Sigmoid colon (tissue), 7 donors: ENCODE results near the gene TCF7L1. TPM values are rescaled to one million over a fixed set of nuclear protein-coding genes. Genes with fewer than 3 reads are reported as not detected.

ENCODE experiments used
- DNase-seq: peaks from one replicate; pipeline ENCODE4 v3.0.0-alpha.2; 2019
- H3K27ac ChIP-seq, 4 donors: fragments of 200-600 bp; sonication (generic); one replicate each; pipeline ENCODE4 v1.5.1; 2016 to 2019; ENCODE audit warnings: mild to moderate bottlenecking in 1 of 4
- H3K27me3 ChIP-seq, 3 donors: fragments of 200-600 bp; sonication (generic); one replicate each; pipeline ENCODE4 v1.5.1; 2019; ENCODE audit warnings: mild to moderate bottlenecking in 1 of 3
- H3K36me3 ChIP-seq, 4 donors: fragments of 200-600 bp; sonication (generic); one replicate each; pipeline ENCODE4 v1.5.1; 2016 to 2019
- H3K4me1 ChIP-seq, 4 donors: fragments of 200-600 bp; sonication (generic); one replicate each; pipeline ENCODE4 v1.5.1; 2017 to 2019
- H3K4me3 ChIP-seq, 4 donors: fragments of 200-600 bp; sonication (generic); one replicate each; pipeline ENCODE4 v1.5.1; 2017 to 2019; ENCODE audit warnings: mild to moderate bottlenecking in 2 of 4, moderate library complexity in 1 of 4
- H3K9me3 ChIP-seq, 4 donors: fragments of 200-600 bp in 3 of 4; sonication (generic) in 3 of 4; one replicate each; pipeline versions ENCODE4 v1.5.1 to v1.6.1; 2013 to 2019
- EP300 ChIP-seq, 4 donors: sonication (generic); formaldehyde crosslinking; IDR thresholded peaks; one replicate each; pipeline ENCODE4 v1.6.1; 2017; ENCODE audit warnings: antibody characterized with exemption in 4 of 4
- POLR2A ChIP-seq, 2 donors: fragments of 450-650 bp; IDR thresholded peaks; one replicate each; pipeline ENCODE4 v1.6.1; 2016; ENCODE audit warnings: antibody characterized with exemption in 2 of 2, mild to moderate bottlenecking in 2 of 2, moderate library complexity in 2 of 2
- POLR2AphosphoS5 ChIP-seq, 4 donors: sonication (generic); formaldehyde crosslinking; IDR thresholded peaks; one replicate each; pipeline ENCODE4 v1.6.1; 2017; ENCODE audit warnings: antibody characterized with exemption in 4 of 4
- WGBS, 2 donors: extraction: QIAGEN DNeasy Blood & Tissue Kit; methylation state at CpG; one replicate each; pipeline ENCODE4 v1.1.7; 2013; 5-methylcytosine and 5-hydroxymethylcytosine counted together
- intact Hi-C: fragments of 100-400 bp; cut with DNase I; formaldehyde crosslinking; loops from one replicate; pipeline ENCODE4 v1.15.1; 2023
- polyA plus RNA-seq, 3 donors: library from polyadenylated mRNA; stranded (reverse); fragments of 200-250 nt; gene quantifications; one replicate each; pipeline ENCODE4 v1.2.3, GENCODE V29; 2013
- total RNA-seq, 4 donors: library from RNA; depleted of rRNA; stranded (reverse); fragments of >200 nt; gene quantifications; one replicate each; pipeline ENCODE4 v1.1.0, GENCODE V29; 2016
- TF ChIP-seq, protein P1 (sequence below), 4 experiments: fragments of 450-650 bp in 3 of 4; fragments of 200-600 bp in 1 of 4; IDR thresholded peaks; one replicate each; pipeline ENCODE4 v1.5.1; 2016 to 2019; ENCODE audit warnings: antibody characterized with exemption in 4 of 4, mild to moderate bottlenecking in 3 of 4, moderate library complexity in 2 of 4
- donor health status: healthy with polysubstance abuse.
- donor health status: Bipolar disorder and iron deficiency.
- donor health status: healthy.

The TCF7L1 gene
- total and polyA plus RNA-seq, 7 donors, result 1.2 to 15.2 (median 4.0) TPM

DNA sequence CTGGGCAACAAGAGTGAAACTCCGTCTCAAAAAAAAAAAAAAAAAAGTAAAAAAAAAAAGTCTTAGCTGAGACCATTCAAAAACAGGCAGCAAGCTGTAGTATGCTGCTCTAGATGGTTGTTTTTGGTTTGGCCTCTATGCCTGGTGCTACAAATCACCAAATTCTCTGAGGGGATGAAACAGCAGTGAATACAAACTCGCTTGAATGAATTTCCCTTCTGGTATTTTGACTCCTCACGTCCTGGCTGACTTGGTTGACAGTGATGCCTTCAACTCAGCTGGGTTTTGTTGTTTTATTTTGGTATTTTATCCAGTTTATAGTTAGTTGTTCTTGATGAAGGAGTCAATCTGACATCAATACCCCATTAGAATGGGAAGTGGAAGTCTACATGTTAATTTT lies 3.3 kb upstream of the TCF7L1 start:
- intact Hi-C loops, result loop anchor here (5.0 kb wide), 1 partner anchor 172 kb away; no protein-coding TSS in a partner anchor
- WGBS, 2 donors, result 79 to 84% methylated on average over 3 of the region's 3 CpGs

DNA sequence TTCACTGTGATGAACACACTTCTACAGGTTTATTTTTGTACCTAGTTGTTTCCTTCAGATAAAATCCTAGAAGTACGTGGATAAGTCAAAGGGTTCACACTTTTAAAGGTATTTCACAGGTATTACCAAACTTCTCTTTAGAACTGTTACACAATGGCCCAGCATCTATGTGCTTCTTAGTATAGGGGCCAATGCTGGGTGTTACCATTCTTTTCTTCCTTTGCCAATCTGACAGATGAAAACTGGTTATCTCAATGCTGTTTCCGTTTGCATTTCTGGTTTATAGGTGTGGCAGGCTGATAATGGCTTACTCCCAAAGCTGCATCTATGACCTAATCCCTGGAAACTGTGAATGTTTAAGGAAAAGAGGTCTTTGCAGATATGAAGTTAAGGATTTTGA lies 2.8 kb upstream of the TCF7L1 start:
- no peaks in the 10 kb centered on the region for H3K9me3 ChIP-seq
- WGBS, 2 donors, result 25 to 52% methylated on average over 2 of the region's 2 CpGs
- peaks cover 0 to 30% (median 19%) of the 10 kb centered on the region in 4 donors for H3K4me1 ChIP-seq
- no peaks in the 10 kb centered on the region for H3K27me3 ChIP-seq
- TF ChIP-seq EP300 (IDR thresholded peaks at IDR 0.05) (no peak), POLR2AphosphoS5 (IDR thresholded peaks at IDR 0.05) (no peak), POLR2A (IDR thresholded peaks at IDR 0.05) (no peak)
- TF ChIP-seq, protein P1, sequence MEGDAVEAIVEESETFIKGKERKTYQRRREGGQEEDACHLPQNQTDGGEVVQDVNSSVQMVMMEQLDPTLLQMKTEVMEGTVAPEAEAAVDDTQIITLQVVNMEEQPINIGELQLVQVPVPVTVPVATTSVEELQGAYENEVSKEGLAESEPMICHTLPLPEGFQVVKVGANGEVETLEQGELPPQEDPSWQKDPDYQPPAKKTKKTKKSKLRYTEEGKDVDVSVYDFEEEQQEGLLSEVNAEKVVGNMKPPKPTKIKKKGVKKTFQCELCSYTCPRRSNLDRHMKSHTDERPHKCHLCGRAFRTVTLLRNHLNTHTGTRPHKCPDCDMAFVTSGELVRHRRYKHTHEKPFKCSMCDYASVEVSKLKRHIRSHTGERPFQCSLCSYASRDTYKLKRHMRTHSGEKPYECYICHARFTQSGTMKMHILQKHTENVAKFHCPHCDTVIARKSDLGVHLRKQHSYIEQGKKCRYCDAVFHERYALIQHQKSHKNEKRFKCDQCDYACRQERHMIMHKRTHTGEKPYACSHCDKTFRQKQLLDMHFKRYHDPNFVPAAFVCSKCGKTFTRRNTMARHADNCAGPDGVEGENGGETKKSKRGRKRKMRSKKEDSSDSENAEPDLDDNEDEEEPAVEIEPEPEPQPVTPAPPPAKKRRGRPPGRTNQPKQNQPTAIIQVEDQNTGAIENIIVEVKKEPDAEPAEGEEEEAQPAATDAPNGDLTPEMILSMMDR (IDR thresholded peaks at IDR 0.05), result no peak
- no peak overlapping the region for H3K27ac ChIP-seq
- no peaks in the 10 kb centered on the region for H3K36me3 ChIP-seq
- no peak for DNase-seq
- intact Hi-C loops, result loop anchor here (5.0 kb wide), 1 partner anchor 172 kb away; no protein-coding TSS in a partner anchor
- no peak overlapping the region for H3K4me3 ChIP-seq

More for the DNA sequence above, 3.3 kb upstream of the TCF7L1 start:
- H3K36me3 ChIP-seq, result no peaks in the 10 kb centered on the region
- H3K9me3 ChIP-seq, result no peaks in the 10 kb centered on the region
- DNase-seq, result no peak
- H3K27ac ChIP-seq, result no peak overlapping the region
- H3K4me1 ChIP-seq, result peaks cover 0 to 24% (median 13%) of the 10 kb centered on the region in 4 donors
- no peak overlapping the region for H3K4me3 ChIP-seq
- TF ChIP-seq EP300 (IDR thresholded peaks at IDR 0.05) (no peak), POLR2A (IDR thresholded peaks at IDR 0.05) (no peak), POLR2AphosphoS5 (IDR thresholded peaks at IDR 0.05) (no peak)
- TF ChIP-seq, protein P1 (IDR thresholded peaks at IDR 0.05), result no peak
- no peaks in the 10 kb centered on the region for H3K27me3 ChIP-seq

DNA sequence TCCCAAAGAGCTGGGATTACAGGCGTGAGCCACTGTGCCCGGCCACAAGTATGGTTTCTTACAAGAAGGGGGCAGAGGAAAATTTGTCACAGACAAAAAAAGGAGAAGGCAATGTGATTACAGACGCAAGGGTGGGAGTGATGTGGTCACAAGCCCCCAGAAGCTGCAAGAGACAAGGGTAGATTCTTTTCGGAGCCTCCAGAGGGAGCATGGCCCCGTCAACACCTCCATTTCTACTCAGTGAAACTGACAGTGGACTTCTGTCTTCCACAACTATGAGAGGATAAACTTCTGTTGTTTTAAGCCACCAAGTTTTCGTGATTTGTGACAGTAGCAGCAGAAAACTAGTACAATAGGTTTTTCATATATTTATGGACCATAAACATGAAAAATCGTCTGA lies 2.1 kb upstream of the TCF7L1 start:
- no peaks in the 10 kb centered on the region for H3K36me3 ChIP-seq
- H3K9me3 ChIP-seq, result no peaks in the 10 kb centered on the region
- H3K4me3 ChIP-seq, result no peak overlapping the region
- DNase-seq, result no peak
- no peak for TF ChIP-seq POLR2A (IDR thresholded peaks at IDR 0.05)
- TF ChIP-seq, protein P1 (IDR thresholded peaks at IDR 0.05), result peak in 2 of 4 experiments; percentile 17 to 43
- H3K27ac ChIP-seq, result no peak overlapping the region
- H3K4me1 ChIP-seq, result peaks cover 0 to 37% (median 24%) of the 10 kb centered on the region in 4 donors
- intact Hi-C loops, result loop anchor here (5.0 kb wide), 1 partner anchor 171 kb away; no protein-coding TSS in a partner anchor
- WGBS, 2 donors, result 44 to 49% methylated on average over 7 of the region's 7 CpGs
- no peaks in the 10 kb centered on the region for H3K27me3 ChIP-seq

DNA sequence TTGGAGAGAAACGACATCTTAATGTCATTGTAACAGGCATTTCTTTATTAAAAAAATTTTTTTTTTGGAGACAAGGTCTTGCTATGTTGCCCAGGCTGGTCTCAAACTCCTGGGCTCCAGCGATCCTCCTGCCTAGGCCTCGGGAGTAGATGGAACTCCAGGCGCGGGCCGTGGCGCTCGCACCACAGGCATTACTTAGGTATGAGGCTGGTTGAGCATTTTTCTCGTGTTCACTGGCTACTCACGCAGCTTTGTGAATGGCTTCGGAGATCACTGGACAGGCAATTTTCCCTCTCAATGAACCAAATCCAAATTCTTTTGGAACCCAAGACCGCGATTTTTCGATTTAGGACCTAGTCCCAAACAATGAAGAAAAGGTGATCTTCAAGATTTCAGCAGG lies 795 bp upstream of the TCF7L1 start:
- no peak for DNase-seq
- peak overlapping the region; percentile 79 to 87 (median 84) for H3K27ac ChIP-seq
- no peak for TF ChIP-seq POLR2A (IDR thresholded peaks at IDR 0.05)
- intact Hi-C loops, result loop anchor here (2.0 to 5.0 kb wide), 3 partner anchors 66 to 170 kb away; no protein-coding TSS in a partner anchor
- peaks cover 0 to 41% (median 34%) of the 10 kb centered on the region in 4 donors for H3K4me1 ChIP-seq
- no peaks in the 10 kb centered on the region for H3K9me3 ChIP-seq
- H3K4me3 ChIP-seq, result peak overlapping the region; percentile 56 to 95 (median 71)
- H3K27me3 ChIP-seq, result no peaks in the 10 kb centered on the region
- WGBS, 2 donors, result 33 to 48% methylated on average over 14 of the region's 14 CpGs
- H3K36me3 ChIP-seq, result no peaks in the 10 kb centered on the region

DNA sequence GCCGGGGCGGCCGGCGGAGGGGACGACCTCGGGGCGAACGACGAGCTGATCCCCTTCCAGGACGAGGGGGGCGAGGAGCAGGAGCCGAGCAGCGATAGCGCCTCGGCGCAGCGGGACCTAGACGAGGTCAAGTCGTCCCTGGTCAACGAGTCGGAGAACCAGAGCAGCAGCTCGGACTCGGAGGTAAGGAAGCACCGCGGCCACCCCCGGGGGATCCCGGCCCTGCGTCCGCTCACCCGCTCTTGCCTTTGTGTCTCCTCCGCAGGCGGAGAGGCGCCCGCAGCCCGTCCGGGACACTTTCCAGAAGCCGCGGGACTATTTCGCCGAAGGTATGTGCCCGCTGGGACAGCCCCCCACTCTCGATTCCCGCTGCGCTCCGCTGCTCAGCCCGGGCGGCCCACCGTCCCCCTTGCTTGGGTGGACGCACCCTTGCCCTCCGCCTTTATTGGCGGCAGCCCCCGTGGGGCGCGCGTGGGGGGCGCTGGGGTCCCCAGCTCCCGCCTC lies 611 bp downstream of the TCF7L1 start:
- Histone ChIP-seq H3K27ac (peak overlapping the region; percentile 79 to 87 (median 84)), H3K9me3 (no peaks in the 10 kb centered on the region), H3K27me3 (no peaks in the 10 kb centered on the region), H3K4me1 (peaks cover 0 to 44% (median 36%) of the 10 kb centered on the region in 4 donors), H3K36me3 (no peaks in the 10 kb centered on the region), H3K4me3 (peak overlapping the region; percentile 59 to 95 (median 84))
- WGBS, 2 donors, result 1 to 2% methylated on average over 57 of the region's 57 CpGs
- intact Hi-C loops, result loop anchor here (1.0 to 5.0 kb wide), 5 partner anchors 67 to 168 kb away; partner anchors contain the start of gene KCMF1
- TF ChIP-seq EP300 (IDR thresholded peaks at IDR 0.05) (no peak), POLR2AphosphoS5 (IDR thresholded peaks at IDR 0.05) (peak in 1 of 4 donors; percentile 12), POLR2A (IDR thresholded peaks at IDR 0.05) (no peak)
- TF ChIP-seq, protein P1 (IDR thresholded peaks at IDR 0.05), result no peak
- peak; percentile 75 for DNase-seq
